Heart left ventricle (tissue), 16 donors: ENCODE measurements around the gene CHTF8. TPM values are rescaled to one million over a fixed set of nuclear protein-coding genes. Genes with fewer than 3 reads are reported as not detected.

ENCODE experiments used
- ATAC-seq, 4 donors: fragments of 200-7000 bp; cut with Tn5 transposase; one replicate each; pipeline ENCODE4 v1.9.1; 2020 to 2022; ENCODE audit warnings: moderate library complexity in 4 of 4, mild to moderate bottlenecking in 3 of 4, moderate number of reproducible peaks in 1 of 4
- DNase-seq, 5 donors: peaks; one replicate each; pipeline ENCODE4 v3.0.0-alpha.2; 2020
- H3K27ac ChIP-seq, 12 donors: fragments of 200-600 bp; sonication (generic) in 4 of 12; one replicate each; pipeline versions ENCODE4 v1.5.0 to v1.8.0; 2016 to 2022; ENCODE audit warnings: mild to moderate bottlenecking in 2 of 12
- H3K27me3 ChIP-seq, 9 donors: fragments of 200-600 bp; sonication (generic) in 2 of 9; one replicate each; pipeline versions ENCODE4 v1.5.1 to v1.8.0; 2016 to 2022; ENCODE audit warnings: mild to moderate bottlenecking in 3 of 9
- H3K36me3 ChIP-seq, 9 donors: fragments of 200-600 bp; sonication (generic) in 2 of 9; one replicate each; pipeline versions ENCODE4 v1.5.0 to v1.8.0; 2018 to 2022; ENCODE audit warnings: mild to moderate bottlenecking in 2 of 9
- H3K4me1 ChIP-seq, 12 donors: fragments of 200-600 bp; sonication (generic) in 4 of 12; one replicate each; pipeline versions ENCODE4 v1.5.0 to v1.8.0; 2016 to 2022; ENCODE audit warnings: mild to moderate bottlenecking in 3 of 12
- H3K4me3 ChIP-seq, 12 donors: fragments of 200-600 bp; sonication (generic) in 4 of 12; one replicate each; pipeline versions ENCODE4 v1.5.0 to v1.8.0; 2017 to 2022; ENCODE audit warnings: mild to moderate bottlenecking in 9 of 12, moderate library complexity in 4 of 12
- H3K9me3 ChIP-seq, 12 donors: fragments of 200-600 bp; sonication (generic) in 4 of 12; one replicate each; pipeline versions ENCODE4 v1.5.0 to v1.8.0; 2016 to 2022; ENCODE audit warnings: mild to moderate bottlenecking in 1 of 12
- POLR2A ChIP-seq, 2 donors: fragments of 450-650 bp; IDR thresholded peaks; one replicate each; pipeline ENCODE4 v1.6.1; 2017; ENCODE audit warnings: antibody characterized with exemption in 2 of 2, mild to moderate bottlenecking in 2 of 2, moderate library complexity in 2 of 2
- WGBS, 4 donors: extraction: QIAGEN DNeasy Blood & Tissue Kit in 2 of 4; methylation state at CpG; one replicate each; pipeline versions ENCODE4 v1.1.5 to v1.1.7; 2013 to 2018; 5-methylcytosine and 5-hydroxymethylcytosine counted together
- intact Hi-C, 10 donors: fragments of 100-400 bp; cut with DNase I; formaldehyde crosslinking; loops; one replicate each; pipeline versions ENCODE4 v1.11.1 to v1.14.2; 2022
- polyA plus RNA-seq, 2 donors: library from polyadenylated mRNA; stranded (reverse); fragments of 200-250 nt; gene quantifications; one replicate each; pipeline ENCODE4 v1.2.3, GENCODE V29; 2013
- total RNA-seq, 9 donors: library from RNA; depleted of rRNA in 2 of 9; stranded (reverse); fragments of >200 nt in 2 of 9; fragmentation: NEBNext Ultra II Directional in 3 of 9; extraction: Animal tissue kit (Norgen Biotek cat#: 25700) in 3 of 9; gene quantifications; one replicate each; pipeline versions ENCODE4 v1.1.0 to v1.2.4, GENCODE V29; 2016 to 2023
- TF ChIP-seq, protein P1 (sequence below), 12 donors: fragments of 200-600 bp; sonication (generic) in 4 of 12; IDR thresholded peaks; one replicate each; pipeline versions ENCODE4 v1.5.0 to v1.8.0; 2018 to 2022; ENCODE audit warnings: antibody characterized with exemption in 12 of 12, mild to moderate bottlenecking in 5 of 12
- donor health status: ischemic (EF 13 %, LVEDD 7.1; RV severe dilation, severe dysfunction).
- donor health status: healthy with polysubstance abuse.
- donor health status: DM: no; HTN: yes; CAD: no.
- donor health status: DM: no; HTN: no; CAD: no.
- donor health status: ischemic (EF 25% LVEDD 6.9; RV normal size, moderate dysfunction).
- donor health status: ischemic (EF 25% LVEDD 5.7; RV mildly dilated, moderate dysfunction).
- donor health status: healthy.
- donor health status: DM: yes; HTN: yes; CAD: no.
- donor health status: ischemic (EF 35%, LVEDD 5.7; RV mildly dilated, moderate dysfunction).
- donor health status: nonischemic (EF 11% LVEDD 7.7; RV severe dilation, severe dysfunction).
- donor health status: DM: yes; HTN: yes; CAD: no.
- donor health status: PGD.
- donor health status: ischemic (EF 29% LVEDD 5.4; RV normal size, mild dysfunction).
- donor health status: nonischemic (EF 23%, LVEDD 6.1; RV moderate dilation, normal function).

The CHTF8 gene
- total and polyA plus RNA-seq, 11 donors: 18.7 to 79.7 (median 53.2) TPM

DNA sequence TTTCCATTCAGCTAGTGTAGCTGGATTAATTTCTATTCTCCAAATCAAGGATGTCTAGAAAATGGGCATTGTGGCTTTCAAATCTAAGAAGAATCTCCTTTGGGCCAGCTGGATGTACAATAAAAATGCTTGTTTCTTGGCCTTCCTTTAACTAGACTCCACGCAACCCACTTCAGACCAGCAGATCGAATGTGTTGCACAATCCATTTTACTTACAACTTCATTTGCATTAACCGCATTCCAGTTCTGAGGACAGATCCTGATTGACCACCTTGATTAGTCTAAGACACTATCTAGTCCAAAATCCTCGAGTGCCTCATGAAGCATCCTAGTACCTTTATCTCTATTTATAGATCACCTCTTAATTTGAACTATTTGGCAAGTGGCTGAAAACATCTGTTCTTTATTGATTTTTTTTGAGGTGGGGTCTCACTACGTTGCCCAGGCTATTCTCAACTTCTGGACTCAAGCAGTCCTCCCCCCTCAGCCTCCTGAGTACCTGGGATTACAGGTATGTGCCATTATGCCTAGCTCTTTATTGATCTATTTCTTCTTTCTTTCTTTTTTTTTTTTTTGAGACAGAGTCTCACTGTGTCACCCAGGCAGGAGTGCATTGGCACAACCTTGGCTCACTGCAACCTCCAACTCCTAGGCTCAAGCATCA, 47.2 kb downstream of the CHTF8 start:
- TF ChIP-seq POLR2A (IDR thresholded peaks at IDR 0.05): no peak
- TF ChIP-seq, protein P1, sequence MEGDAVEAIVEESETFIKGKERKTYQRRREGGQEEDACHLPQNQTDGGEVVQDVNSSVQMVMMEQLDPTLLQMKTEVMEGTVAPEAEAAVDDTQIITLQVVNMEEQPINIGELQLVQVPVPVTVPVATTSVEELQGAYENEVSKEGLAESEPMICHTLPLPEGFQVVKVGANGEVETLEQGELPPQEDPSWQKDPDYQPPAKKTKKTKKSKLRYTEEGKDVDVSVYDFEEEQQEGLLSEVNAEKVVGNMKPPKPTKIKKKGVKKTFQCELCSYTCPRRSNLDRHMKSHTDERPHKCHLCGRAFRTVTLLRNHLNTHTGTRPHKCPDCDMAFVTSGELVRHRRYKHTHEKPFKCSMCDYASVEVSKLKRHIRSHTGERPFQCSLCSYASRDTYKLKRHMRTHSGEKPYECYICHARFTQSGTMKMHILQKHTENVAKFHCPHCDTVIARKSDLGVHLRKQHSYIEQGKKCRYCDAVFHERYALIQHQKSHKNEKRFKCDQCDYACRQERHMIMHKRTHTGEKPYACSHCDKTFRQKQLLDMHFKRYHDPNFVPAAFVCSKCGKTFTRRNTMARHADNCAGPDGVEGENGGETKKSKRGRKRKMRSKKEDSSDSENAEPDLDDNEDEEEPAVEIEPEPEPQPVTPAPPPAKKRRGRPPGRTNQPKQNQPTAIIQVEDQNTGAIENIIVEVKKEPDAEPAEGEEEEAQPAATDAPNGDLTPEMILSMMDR (IDR thresholded peaks at IDR 0.05): no peak
- no peaks in the 10 kb centered on the region for H3K9me3 ChIP-seq
- 87 to 94% (median 88%) methylated on average over 5 of the region's 5 CpGs for WGBS, 4 donors
- DNase-seq: no peak
- H3K4me3 ChIP-seq: no peak overlapping the region
- no peak overlapping the region for H3K27ac ChIP-seq
- intact Hi-C loops: no loop called here
- H3K4me1 ChIP-seq: peaks cover 0 to 22% (median 7%) of the 10 kb centered on the region in 12 donors
- H3K27me3 ChIP-seq: no peaks in the 10 kb centered on the region
- peaks cover 0 to 10% (median 0%) of the 10 kb centered on the region in 9 donors for H3K36me3 ChIP-seq
- no peak for ATAC-seq

DNA sequence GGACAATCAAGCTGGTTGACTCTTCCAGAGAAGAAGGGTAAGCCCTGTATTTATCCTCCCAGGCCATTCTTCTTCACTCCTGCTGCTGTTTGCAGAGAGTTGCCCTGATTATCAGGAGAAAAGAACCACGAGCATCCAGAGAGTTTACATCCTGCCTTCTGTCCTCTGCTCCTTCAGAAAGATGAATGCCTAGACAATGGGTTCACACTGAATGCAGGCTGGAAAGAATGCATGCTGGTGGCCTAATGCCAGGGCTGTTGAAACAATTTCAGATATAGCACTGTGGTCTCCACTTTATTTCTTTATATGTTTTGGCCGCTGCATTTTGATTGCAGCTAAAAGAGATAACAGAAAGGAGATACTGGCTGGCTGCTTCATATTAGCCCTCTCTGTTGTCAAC, 48.1 kb downstream of the CHTF8 start:
- Histone ChIP-seq H3K4me3 (no peak overlapping the region), H3K27me3 (no peaks in the 10 kb centered on the region), H3K9me3 (no peaks in the 10 kb centered on the region), H3K27ac (no peak overlapping the region), H3K4me1 (peaks cover 0 to 15% (median 4%) of the 10 kb centered on the region in 12 donors), H3K36me3 (peaks cover 0 to 10% (median 0%) of the 10 kb centered on the region in 9 donors)
- ATAC-seq (peak in 1 of 4 donors; percentile 31), DNase-seq (no peak)
- intact Hi-C loops: no loop called here
- TF ChIP-seq, protein P1 (IDR thresholded peaks at IDR 0.05): no peak
- no peak for TF ChIP-seq POLR2A (IDR thresholded peaks at IDR 0.05)
- WGBS, 4 donors: 19 to 29% (median 23%) methylated on average over 2 of the region's 2 CpGs

DNA sequence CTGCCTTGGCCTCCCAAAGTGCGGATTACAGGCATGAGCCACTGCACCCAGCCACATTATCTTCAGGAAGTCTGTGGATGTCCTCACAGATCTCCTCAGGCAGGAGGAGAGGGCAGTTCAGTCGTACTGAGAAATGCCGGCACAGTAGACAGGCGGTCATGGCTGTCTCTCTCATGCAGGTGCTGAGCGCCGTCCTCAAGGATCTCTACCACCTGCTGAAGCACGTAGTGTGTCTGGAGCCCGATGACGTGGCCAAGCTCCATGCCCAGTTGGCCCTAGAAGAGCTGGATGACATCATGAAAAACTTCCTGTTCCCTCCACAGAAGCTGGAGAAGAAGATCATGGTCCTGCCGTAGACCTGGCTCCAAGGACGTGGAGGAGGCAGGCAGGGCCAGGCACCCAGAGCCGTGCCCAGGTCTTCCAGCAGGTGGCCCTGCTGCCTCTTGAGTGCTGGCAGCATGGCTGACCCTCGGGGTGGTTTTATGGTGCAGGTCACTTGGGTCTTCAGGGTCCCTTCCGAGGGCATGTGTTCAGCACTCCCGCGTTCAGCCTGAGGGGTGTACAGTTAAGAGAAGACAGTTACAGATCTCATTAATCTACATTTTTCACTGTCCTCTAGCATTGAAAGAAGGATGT, 49.0 kb downstream of the CHTF8 start:
- TF ChIP-seq, protein P1 (IDR thresholded peaks at IDR 0.05): peak in 1 of 12 donors; percentile 19
- TF ChIP-seq POLR2A (IDR thresholded peaks at IDR 0.05): no peak
- Histone ChIP-seq H3K4me3 (no peak overlapping the region), H3K36me3 (peaks cover 0 to 10% (median 0%) of the 10 kb centered on the region in 9 donors), H3K27me3 (no peaks in the 10 kb centered on the region), H3K4me1 (peaks cover 0 to 11% (median 2%) of the 10 kb centered on the region in 12 donors), H3K27ac (no peak overlapping the region), H3K9me3 (no peaks in the 10 kb centered on the region)
- intact Hi-C loops: no loop called here
- 94 to 98% (median 97%) methylated on average over 12 to 16 of the region's 16 CpGs for WGBS, 4 donors
- DNase-seq (no peak), ATAC-seq (no peak)

DNA sequence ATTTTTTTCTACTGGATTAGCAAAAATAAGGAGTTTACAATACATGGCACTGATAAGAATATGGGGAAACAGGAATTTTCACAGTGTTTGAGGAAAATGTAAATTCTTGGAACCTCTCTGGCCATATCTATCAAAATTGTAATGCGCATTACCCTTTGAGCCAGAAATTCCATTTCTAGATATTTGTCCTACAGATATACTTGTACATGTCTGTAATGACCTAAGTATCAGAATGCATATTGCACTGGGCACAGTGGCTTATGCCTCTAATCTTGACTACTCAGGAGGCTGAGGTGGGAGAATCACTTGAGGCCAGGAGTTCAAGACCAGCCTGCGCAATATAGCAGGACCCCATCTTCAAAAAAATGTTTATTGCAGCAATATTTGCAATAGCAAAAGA, 52.7 kb downstream of the CHTF8 start:
- H3K4me1 ChIP-seq: peaks cover 0 to 9% (median 2%) of the 10 kb centered on the region in 12 donors
- intact Hi-C loops: no loop called here
- 96 to 99% (median 97%) methylated on average over 2 of the region's 2 CpGs for WGBS, 4 donors

More for the DNA sequence above, 52.7 kb downstream of the CHTF8 start:
- Histone ChIP-seq H3K27ac (no peak overlapping the region), H3K27me3 (no peaks in the 10 kb centered on the region), H3K4me3 (no peak overlapping the region), H3K9me3 (no peaks in the 10 kb centered on the region), H3K36me3 (peaks cover 0 to 6% (median 0%) of the 10 kb centered on the region in 9 donors)
- TF ChIP-seq, protein P1 (IDR thresholded peaks at IDR 0.05): no peak
- TF ChIP-seq POLR2A (IDR thresholded peaks at IDR 0.05): no peak
- DNase-seq (no peak), ATAC-seq (no peak)
